IPS DF 19.7 (cell line): ENCODE data around the gene ZMIZ1.

Source experiments
- DNase-seq: peaks from one replicate; pipeline ENCODE4 v3.0.0-alpha.2; 2013; ENCODE audit warnings: low read depth, low spot score

The ZMIZ1 gene

GRCh38 chr10:79116368-79116767 lies 47.6 kb downstream of the ZMIZ1 start:
- DNase-seq, result no peak

- DNase-seq, result no peak
These were observed 48.3 kb downstream of the ZMIZ1 start for GRCh38 chr10:79116801-79117723.

- no peak for DNase-seq
These were observed 49.8 kb downstream of the ZMIZ1 start for GRCh38 chr10:79118286-79119202.

- DNase-seq, result no peak
These were observed 50.5 kb downstream of the ZMIZ1 start for GRCh38 chr10:79119306-79119705.

GRCh38 chr10:79123547-79123963 lies 54.8 kb downstream of the ZMIZ1 start:
- no peak for DNase-seq

- no peak for DNase-seq
These were observed 55.3 kb downstream of the ZMIZ1 start for GRCh38 chr10:79124066-79124465.

- no peak for DNase-seq
These were observed 56.3 kb downstream of the ZMIZ1 start for GRCh38 chr10:79125092-79125491.

GRCh38 chr10:79126351-79127080 lies 57.8 kb downstream of the ZMIZ1 start:
- no peak for DNase-seq

- DNase-seq, result no peak
These were observed 58.6 kb downstream of the ZMIZ1 start for GRCh38 chr10:79127151-79127961.

- no peak for DNase-seq
These were observed 59.6 kb downstream of the ZMIZ1 start for GRCh38 chr10:79128241-79128922.

GRCh38 chr10:79128923-79129305 lies 60.1 kb downstream of the ZMIZ1 start:
- no peak for DNase-seq

GRCh38 chr10:79129361-79129997 lies 60.7 kb downstream of the ZMIZ1 start:
- peak; percentile 67 for DNase-seq

GRCh38 chr10:79130255-79130654 lies 61.5 kb downstream of the ZMIZ1 start:
- no peak for DNase-seq

- no peak for DNase-seq
These were observed 62.1 kb downstream of the ZMIZ1 start for GRCh38 chr10:79130846-79131245.

- no peak for DNase-seq
These were observed 63.3 kb downstream of the ZMIZ1 start for GRCh38 chr10:79131836-79132631.

- no peak for DNase-seq
These were observed 64.1 kb downstream of the ZMIZ1 start for GRCh38 chr10:79132681-79133381.

GRCh38 chr10:79133416-79133815 lies 64.7 kb downstream of the ZMIZ1 start:
- no peak for DNase-seq

GRCh38 chr10:79135790-79136189 lies 67.0 kb downstream of the ZMIZ1 start:
- no peak for DNase-seq
